Stimulated activated CD8-positive, alpha-beta memory T cell treated with anti-CD3 and anti-CD28 coated beads, Interleukin-15, amount 100 ng/mL, for 24 hours (primary cell): ENCODE data around the gene CTSE.

Experiments
- DNase-seq: peaks from one replicate; pipeline ENCODE4 v3.0.0-alpha.2; 2020; ENCODE audit warnings: low read depth

CTSE gene

DNA sequence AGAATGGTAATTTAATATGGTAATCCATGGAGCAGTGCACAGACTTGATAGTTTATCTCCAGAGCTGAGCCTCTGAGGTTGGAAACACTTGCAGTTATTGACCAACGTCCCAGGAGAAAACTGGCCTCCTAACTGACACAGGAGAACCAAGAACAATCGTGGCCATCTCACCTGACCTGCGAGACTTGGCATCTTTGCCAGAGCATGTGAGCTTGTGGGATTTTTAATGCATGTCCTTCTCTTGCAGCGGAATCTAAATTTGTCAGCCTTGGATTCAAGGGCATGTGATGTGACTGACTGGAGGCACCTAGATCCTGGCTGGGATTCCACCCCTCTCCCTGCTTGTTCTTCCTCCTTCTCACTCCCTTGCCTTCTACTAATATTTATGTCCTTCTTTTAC is 52.6 kb downstream of the CTSE start:
- DNase-seq: no peak

DNA sequence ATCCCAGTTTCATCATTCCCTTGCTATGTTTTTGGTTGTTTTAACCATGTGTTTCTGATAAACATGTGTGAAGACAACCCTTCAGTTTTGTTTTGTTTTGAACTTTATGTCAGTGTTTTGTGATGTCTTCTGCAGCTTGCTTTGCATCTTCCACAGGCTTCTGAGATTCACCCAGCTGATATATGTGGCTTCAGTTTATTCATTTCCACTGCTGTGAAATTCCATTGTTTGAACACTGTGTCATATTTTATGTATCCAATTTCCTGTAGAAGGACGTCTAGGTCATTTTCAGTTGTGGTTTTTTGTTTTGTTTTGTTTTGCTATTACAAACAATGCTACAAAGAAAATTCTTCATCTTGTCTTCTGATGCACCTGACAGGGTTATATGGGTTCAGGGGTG is 53.2 kb downstream of the CTSE start:
- DNase-seq: no peak

DNA sequence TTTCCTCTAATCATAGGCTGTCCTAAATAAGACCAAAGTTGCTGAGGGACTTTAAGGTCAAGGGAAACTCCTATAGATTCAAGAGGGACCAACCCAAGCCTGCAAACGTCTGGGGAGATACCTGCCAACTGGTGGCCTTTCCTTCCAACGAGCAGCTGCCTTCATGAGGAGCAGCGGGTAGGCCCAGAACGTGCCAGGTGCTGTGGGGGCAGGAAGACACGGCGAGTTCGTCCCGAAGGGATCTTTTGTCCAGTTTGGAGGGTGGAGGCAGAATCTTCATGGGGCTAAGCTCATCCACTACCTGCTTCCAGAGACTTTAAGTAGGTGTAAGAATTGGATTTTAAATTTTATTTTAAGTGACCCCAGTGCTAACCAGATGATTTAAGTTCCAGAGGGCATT is 54.5 kb downstream of the CTSE start:
- DNase-seq: no peak

DNA sequence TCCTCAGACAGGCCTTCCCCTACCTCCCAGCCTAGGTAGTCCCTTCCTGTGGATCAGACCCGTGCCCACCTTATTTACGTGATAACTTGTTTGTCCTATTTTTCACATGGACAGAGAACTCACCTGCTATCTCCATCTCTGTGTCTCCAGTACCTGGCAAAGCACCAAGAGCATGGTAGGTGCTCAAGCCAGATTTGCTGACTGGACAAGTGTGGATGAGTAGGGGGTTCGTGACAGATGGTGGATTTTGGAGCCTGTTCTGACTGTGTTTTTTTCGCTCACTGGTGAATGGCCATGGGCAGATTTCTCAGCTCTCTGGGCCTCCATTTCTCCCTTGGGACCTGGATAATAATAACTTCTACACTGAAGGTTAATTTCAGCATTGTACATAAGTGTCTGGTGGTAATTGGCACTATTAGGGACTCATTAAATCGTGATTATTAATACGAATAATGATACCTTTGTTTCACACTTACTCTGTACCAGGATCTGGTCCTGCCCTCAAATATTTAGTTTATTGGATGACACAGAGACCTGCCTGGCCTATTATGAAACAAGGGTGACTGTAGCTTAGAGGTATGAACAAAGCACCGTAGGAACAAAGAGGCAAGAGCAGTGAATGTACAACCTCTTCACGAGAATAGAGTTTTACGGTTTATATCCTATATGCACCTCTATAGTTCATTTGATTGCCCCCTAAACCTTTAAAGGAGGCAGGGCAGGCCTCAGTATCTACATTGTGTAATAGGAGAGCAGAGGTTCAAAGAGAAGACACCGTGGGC is 56.0 kb downstream of the CTSE start:
- DNase-seq: no peak

DNA sequence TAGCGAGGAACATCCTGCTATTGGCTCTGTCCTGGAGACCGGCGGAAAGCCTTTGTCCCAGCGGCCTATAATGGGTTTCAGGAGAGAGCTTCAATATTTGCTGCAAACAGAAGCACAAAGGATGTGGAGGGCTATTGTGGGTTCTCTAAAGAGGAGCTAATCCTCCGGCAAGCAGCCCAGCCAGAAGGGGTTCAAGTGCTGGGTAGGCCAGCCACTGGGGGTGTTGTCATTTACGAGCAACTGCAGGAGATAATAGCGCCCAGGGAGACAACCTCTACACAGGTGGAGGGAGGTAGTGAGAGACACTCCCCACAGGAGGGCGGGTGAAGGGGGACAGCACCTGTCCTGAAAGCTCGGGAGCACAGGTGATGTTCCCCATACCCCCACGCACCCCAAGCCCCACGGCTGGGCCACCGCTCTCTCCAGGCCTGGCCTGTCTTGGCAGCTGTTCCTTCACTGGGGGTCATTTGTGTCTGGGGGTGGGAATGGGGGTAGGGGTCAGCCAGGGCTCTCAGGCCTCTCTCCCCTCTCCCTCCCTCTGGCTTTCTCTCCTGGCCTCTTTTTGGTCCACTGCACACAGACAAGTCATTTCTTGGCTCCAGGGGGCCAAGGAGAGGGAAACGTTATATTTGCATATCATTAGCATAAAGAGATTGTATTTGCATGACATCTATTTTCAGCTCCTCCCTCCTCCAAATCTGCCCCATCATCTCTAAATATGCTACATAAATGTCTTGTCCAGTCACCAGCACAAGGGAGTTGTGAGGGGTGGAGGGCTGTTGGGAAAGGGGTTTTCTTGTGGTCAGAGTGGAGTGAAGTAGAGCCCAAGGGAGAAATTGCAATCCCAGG is 58.4 kb downstream of the CTSE start:
- no peak for DNase-seq

DNA sequence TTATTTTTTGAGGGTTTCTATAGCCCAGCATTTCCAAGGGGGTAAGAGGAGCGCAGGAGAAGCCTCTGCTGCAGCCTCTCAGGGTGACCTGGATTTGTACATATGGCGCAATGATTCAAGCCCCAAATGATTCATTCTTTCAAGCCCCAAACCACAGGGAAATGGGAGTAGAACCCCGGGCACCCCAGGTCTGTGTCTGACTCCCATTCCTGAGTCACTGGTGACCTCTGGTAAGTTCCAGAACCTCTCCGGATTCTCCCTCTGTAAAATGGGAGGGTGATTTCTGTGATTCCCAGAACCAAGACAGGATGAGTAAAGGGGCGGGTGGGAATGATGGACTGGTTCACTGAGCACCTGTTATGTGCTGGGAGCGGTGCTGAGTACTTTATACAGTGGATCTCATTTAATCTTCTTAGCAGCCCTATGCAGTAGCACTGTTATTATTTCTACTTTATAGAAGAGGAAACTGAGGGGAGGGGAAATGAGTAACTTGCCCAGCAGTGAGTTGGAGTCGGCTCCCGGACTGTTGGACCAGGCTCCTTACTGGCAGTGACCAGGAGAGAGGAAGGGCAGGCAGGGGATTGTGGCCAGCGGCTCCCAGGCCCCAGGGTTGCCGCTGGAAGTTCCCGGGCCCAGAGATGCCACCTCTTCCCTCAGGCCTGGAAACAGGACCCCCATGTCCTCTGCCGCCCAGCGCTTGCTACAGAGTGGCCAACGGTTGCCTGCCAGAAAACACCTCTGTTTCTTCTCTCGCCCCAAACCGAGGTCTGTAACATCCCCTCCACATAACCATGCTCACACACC is 60.1 kb downstream of the CTSE start:
- DNase-seq: no peak

DNA sequence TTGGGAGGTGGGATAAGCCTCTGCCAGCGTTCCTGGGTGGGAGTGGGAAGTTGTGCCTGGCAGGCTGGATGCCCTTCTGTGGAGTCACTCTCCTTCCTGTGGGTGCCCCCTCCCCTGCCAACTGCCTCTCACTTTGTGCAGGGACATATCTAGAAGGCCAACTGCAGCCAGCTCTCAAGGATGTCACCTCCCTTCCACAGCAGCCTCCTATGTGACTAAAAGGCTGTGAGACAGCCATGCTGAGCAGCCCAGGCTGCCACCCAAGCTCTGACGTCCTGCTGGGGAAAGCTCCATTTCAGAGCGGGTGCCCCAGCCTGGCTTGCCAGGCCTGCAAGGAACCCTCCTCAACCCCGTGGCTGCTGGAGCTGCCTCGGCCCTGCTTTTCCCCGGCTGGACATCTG is 60.9 kb downstream of the CTSE start:
- no peak for DNase-seq

DNA sequence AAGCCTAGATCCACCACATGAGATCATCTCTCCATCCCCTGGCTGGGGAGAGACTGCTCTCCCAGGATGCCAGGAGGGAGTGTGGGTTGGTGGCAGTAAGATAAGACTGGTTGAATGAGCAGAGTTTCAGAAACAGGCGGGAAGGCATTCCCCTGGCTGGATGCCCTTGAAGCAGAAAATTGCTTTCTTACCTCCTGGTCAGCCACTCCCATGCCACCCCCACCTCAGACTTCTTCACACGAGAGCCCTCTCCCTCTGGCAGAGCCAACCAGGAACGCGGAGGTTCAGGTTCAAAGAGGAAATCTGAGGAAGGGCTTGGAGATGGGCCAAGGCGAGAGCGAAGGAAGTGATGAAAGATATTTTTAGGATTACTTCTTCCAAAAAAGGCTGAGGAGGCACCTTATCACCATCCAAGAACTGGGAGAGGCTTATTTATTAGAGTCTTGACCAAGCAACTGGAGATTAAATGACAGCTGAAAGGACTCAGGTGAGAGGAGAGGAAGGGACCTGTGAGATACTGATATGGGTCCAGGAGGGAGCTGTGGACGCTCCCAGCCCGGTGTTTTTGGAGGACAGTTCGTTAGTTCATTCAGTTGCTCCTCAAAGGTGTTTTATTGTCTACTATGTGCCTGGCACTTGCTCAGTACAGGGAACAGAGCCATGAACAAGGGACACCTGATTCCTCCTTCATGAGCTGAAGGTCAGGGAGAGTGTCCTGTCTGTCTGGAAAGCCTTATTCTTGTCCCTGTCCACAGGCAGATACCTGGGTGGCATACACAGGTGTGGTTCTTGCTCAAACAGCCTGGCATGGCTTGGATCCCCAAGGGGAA is 61.5 kb downstream of the CTSE start:
- DNase-seq: no peak

DNA sequence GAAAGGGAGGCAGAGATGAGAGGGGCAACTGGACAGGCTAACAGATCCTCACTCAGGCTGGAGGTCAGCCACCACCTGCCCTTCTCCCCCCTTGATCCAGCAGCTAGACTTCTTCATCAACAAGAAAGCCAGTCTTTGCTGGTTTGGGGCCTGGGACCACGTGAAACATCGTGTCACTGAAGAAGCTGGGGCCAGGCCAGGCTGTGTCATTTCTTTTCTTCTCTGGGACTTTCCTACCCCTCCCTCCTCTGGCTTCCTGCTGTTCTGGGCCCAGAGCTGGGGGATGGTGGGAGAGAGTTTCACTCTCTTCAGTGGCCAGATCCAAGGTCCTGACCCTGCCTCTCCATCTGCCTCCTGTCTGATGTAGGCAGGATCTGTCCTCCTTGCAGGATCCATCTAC is 62.3 kb downstream of the CTSE start:
- no peak for DNase-seq

DNA sequence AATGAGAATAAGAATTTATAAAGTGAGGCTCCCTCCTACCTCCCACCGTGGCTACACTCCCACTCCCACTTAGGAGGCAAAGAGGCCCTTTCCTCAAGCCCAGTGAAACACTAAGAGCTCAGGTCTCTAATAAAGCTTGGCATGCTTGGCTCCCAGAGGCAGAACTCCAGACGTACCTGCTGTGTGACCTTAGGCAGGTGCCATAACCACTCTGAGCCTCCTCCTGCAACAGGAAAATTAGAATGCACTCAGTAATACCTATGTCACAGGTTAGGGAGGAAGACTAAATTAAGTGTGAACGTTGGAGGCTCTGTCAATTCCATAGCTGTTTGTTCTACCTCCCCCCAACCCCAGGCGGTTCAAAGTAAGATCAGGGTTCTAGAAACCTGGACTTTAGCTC is 63.9 kb downstream of the CTSE start:
- no peak for DNase-seq
